ENCODE measurements around the gene COASY. TPM values are rescaled to one million over a fixed set of nuclear protein-coding genes. Genes with fewer than 3 reads are reported as not detected.

The COASY gene
- total and polyA plus RNA-seq, 2 of the 4 experiments (the other 2 are of a cell fraction), result 10.6 to 44.0 TPM

DNA sequence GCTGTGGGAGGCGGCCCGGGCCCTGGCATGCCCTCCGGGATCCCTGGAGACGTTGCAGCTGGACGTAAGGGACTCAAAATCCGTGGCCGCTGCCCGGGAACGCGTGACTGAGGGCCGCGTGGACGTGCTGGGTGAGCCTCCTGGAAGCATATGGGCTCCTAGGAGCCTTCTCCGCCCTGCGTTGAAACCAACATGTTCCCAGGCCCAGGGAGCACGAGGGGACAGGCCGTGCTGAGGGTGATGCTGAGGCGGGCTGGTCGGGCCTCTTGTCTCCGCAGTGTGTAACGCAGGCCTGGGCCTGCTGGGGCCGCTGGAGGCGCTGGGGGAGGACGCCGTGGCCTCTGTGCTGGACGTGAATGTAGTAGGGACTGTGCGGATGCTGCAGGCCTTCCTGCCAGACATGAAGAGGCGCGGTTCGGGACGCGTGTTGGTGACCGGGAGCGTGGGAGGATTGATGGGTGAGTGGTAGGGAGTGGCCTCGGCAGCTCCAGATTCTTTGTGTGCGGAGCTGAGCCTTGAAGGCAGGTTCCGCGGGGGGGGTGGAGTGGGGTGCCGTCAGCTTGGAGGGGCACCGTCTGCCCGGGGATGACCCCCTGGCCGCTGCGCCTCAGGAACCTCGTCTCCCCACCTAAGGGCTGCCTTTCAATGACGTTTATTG lies 8.7 kb upstream of the COASY start:
- no peak overlapping the region for H2BK5ac ChIP-seq (ENCODE audit: low read depth, low read length, poor library complexity, severe bottlenecking)
- 86% methylated on average over 27 of the region's 45 CpGs; no CpG with 5 or more reads in 1 of the 2 experiments for WGBS, 2 experiments (ENCODE audit: extremely low coverage in 2 of 2, insufficient read length in 1 of 2)
- no peak overlapping the region for H4K5ac ChIP-seq (ENCODE audit: low read depth, low read length)
- POLR2A ChIA-PET (ENCODE audit: unreplicated experiment), result no interaction called here
- H3K4me1 ChIP-seq (ENCODE audit: control insufficient read depth, insufficient read depth, low read length), result peaks cover 5% of the 10 kb centered on the region
- H3K18ac ChIP-seq (ENCODE audit: low read depth, low read length), result no peak overlapping the region
- H2AK9ac ChIP-seq (replicated peaks; ENCODE audit: low read depth, low read length, poor library complexity), result peak overlapping the region; percentile 55
- TF ChIP-seq SMC3 (IDR thresholded peaks at IDR 0.05; ENCODE audit: low read depth, low read length), result no peak
- no peak for TF ChIP-seq RAD21 (IDR thresholded peaks at IDR 0.05; ENCODE audit: low read length)
- no peak for TF ChIP-seq MXI1 (IDR thresholded peaks at IDR 0.05; ENCODE audit: borderline replicate concordance, low read depth, low read length)
- TF ChIP-seq RCOR1 (IDR thresholded peaks at IDR 0.05; ENCODE audit: insufficient replicate concordance, low read length), result no peak
- no peak for TF ChIP-seq CHD1 (IDR thresholded peaks at IDR 0.05; ENCODE audit: low read depth, low read length)
- TF ChIP-seq BHLHE40 (IDR thresholded peaks at IDR 0.05; ENCODE audit: low read depth, low read length), result no peak
- TF ChIP-seq RFX5 (IDR thresholded peaks at IDR 0.05; ENCODE audit: low read depth, low read length), result no peak
- TF ChIP-seq MAZ (IDR thresholded peaks at IDR 0.05; ENCODE audit: borderline replicate concordance, low read depth, low read length), result no peak
- TF ChIP-seq CEBPB (IDR thresholded peaks at IDR 0.05; ENCODE audit: low read depth, low read length), result no peak
- no peak for TF ChIP-seq POLR2A (IDR thresholded peaks at IDR 0.05; ENCODE audit: low read depth, low read length)
- no peak for TF ChIP-seq NFE2L2 (IDR thresholded peaks at IDR 0.05; ENCODE audit: low read depth, low read length)
- no peak for TF ChIP-seq FOS (IDR thresholded peaks at IDR 0.05; ENCODE audit: low read depth, low read length)
- no peak for TF ChIP-seq MAFK (IDR thresholded peaks at IDR 0.05; ENCODE audit: low read depth, low read length)
- TF ChIP-seq, protein P1, sequence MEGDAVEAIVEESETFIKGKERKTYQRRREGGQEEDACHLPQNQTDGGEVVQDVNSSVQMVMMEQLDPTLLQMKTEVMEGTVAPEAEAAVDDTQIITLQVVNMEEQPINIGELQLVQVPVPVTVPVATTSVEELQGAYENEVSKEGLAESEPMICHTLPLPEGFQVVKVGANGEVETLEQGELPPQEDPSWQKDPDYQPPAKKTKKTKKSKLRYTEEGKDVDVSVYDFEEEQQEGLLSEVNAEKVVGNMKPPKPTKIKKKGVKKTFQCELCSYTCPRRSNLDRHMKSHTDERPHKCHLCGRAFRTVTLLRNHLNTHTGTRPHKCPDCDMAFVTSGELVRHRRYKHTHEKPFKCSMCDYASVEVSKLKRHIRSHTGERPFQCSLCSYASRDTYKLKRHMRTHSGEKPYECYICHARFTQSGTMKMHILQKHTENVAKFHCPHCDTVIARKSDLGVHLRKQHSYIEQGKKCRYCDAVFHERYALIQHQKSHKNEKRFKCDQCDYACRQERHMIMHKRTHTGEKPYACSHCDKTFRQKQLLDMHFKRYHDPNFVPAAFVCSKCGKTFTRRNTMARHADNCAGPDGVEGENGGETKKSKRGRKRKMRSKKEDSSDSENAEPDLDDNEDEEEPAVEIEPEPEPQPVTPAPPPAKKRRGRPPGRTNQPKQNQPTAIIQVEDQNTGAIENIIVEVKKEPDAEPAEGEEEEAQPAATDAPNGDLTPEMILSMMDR (conservative IDR thresholded peaks at IDR 0.05; ENCODE audit: low read depth, low read length), result no peak
- TF ChIP-seq, protein P2, sequence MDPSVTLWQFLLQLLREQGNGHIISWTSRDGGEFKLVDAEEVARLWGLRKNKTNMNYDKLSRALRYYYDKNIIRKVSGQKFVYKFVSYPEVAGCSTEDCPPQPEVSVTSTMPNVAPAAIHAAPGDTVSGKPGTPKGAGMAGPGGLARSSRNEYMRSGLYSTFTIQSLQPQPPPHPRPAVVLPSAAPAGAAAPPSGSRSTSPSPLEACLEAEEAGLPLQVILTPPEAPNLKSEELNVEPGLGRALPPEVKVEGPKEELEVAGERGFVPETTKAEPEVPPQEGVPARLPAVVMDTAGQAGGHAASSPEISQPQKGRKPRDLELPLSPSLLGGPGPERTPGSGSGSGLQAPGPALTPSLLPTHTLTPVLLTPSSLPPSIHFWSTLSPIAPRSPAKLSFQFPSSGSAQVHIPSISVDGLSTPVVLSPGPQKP (IDR thresholded peaks at IDR 0.05; ENCODE audit: borderline replicate concordance, low read depth, low read length), result no peak
- TF ChIP-seq USF2 (IDR thresholded peaks at IDR 0.05; ENCODE audit: low read depth, low read length), result no peak
- H3K4ac ChIP-seq (ENCODE audit: low read depth, low read length), result no peak overlapping the region
- DNase-seq (no peak), ATAC-seq (ENCODE audit: low read depth) (no peak)
- H2BK15ac ChIP-seq (ENCODE audit: low read depth, low read length), result no peak overlapping the region
- no peak overlapping the region for H3K27ac ChIP-seq (ENCODE audit: insufficient read depth, low read length)
- peaks cover 4% of the 10 kb centered on the region; the same call in 1 of the 2 replicates for H3K36me3 ChIP-seq (ENCODE audit: control insufficient read depth, insufficient read depth, low read length)
- CTCF ChIA-PET, result no interaction called here
- 0 out of 2 replicates have a peak overlapping the region, but pooled peaks have one; percentile 93 for H2AK5ac ChIP-seq (ENCODE audit: low read depth, low read length)
- H3K9me3 ChIP-seq (ENCODE audit: control insufficient read depth, insufficient read depth, low read length), result no peaks in the 10 kb centered on the region
- H3K79me1 ChIP-seq (ENCODE audit: low read depth in 1 of 2, low read length in 2 of 2), result peaks cover 11 to 53% of the 10 kb centered on the region in 2 experiments
- no peaks in the 10 kb centered on the region for H3K27me3 ChIP-seq (ENCODE audit: control insufficient read depth, insufficient read depth, low read length)
- H3K14ac ChIP-seq (replicated peaks; ENCODE audit: low read depth, low read length), result no peak overlapping the region
- no peak overlapping the region for H2BK120ac ChIP-seq (ENCODE audit: low read depth, low read length)
- H3K9ac ChIP-seq (ENCODE audit: low read depth, low read length), result no peak overlapping the region
- no TSS peak for BruUV-seq (replicated peaks)
- no peak overlapping the region for H4K91ac ChIP-seq (ENCODE audit: insufficient read depth, low read depth, low read length)
- no peak overlapping the region for H3K23ac ChIP-seq (ENCODE audit: low read depth, low read length)
- no peak overlapping the region for H4K8ac ChIP-seq (ENCODE audit: low read depth in 2 of 2, low read length in 2 of 2)
- no peak overlapping the region for H2BK20ac ChIP-seq (ENCODE audit: low read depth, low read length)
- in situ Hi-C loops (cut with MboI; ENCODE audit: low sequenced_read_pairs) (no loop called here), intact Hi-C loops (cut with micrococcal nuclease) (no loop called here), dilution Hi-C loops (cut with HindIII; ENCODE audit: low sequenced_read_pairs, unreplicated experiment) (no loop called here)
- no peaks in the 10 kb centered on the region; the same call in 1 of the 2 replicates for H4K20me1 ChIP-seq (ENCODE audit: insufficient read depth, low read length)
- no peak overlapping the region; the same call in 1 of the 2 replicates for H3K4me2 ChIP-seq (ENCODE audit: low read depth, low read length)
- no peak overlapping the region for H3K56ac ChIP-seq (ENCODE audit: extremely low read depth, insufficient read depth, low read length)
- no peak overlapping the region for H3K4me3 ChIP-seq (ENCODE audit: insufficient read depth, low read depth, low read length)
- H3K9me1 ChIP-seq (ENCODE audit: insufficient read depth, low read length), result no peaks in the 10 kb centered on the region
- H2AFZ ChIP-seq (replicated peaks; ENCODE audit: low read length, poor library complexity), result no peak overlapping the region

Measured in IMR-90 (cell line).